CD4-positive, alpha-beta T cell treated with Interferon gamma for 1 hour (primary cell): ENCODE results near the gene SIK1.
"Not testable (repeated sequence)": the region's sequence is repeated elsewhere in the genome, so short reads cannot be mapped to it uniquely, and the experiment has no call there.

Experiments used
- DNase-seq: peaks from one replicate; pipeline ENCODE4 v3.0.0-alpha.2; 2020

SIK1 gene

DNA sequence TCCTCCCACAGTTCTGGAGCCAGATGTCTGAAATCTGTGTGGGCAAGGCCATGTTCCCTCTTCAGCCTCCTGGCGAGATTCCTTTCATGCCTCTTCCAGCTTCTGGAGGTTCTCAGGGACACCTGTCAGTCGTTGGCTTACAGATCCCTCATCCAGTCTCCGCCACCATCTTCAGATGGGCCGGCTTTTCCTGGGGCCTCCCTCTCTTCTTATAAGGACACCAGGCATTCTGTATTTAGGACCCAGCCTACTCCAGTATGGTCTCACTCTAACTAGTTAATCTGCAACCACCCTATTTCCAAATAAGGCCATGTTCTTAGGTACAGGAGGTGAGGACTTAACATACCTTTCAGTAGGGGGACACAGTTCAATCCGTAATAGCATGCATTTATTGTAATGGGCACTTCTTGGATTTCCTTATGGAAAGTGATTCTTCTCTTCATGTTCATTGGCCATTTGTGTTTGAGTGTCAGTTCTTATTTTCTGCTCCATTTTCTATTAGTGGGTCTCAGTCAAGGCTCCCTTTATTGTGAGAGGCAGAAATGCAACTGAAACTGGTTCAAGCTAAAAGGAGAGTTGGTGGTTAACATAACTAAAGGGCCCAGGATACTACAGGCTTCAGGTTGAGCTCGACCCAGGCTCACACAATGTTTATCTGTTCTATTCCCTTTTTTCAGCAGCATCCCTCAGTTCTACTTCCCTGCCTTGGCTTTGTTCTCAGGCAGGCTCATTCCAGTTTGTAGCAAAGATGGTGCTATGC lies 12.6 kb upstream of the SIK1 start:
- not testable (repeated sequence) for DNase-seq

DNA sequence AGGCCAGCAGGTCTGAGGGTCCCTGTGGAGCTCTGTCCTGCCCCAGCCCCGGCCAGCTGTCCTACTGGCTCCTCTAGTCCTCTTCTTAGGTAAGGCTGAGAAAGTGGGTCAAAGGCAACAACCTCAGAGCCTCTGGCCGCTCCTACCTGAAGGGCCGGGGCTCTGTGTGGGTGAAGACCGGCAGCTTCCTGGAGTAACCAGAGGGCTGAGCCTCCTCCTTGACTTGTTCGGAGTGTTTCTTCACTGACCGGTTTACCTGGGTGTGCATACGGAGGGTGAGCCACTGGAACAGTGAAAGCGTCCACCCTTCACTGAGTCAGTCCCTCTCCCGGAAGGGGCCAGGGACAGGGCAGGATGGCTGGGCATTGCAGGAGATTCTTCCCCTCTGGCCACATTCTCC lies 9.3 kb upstream of the SIK1 start:
- DNase-seq, result not testable (repeated sequence)

GRCh38 chr21:43433340-43434136 lies 6.6 kb upstream of the SIK1 start:
- not testable (repeated sequence) for DNase-seq

DNA sequence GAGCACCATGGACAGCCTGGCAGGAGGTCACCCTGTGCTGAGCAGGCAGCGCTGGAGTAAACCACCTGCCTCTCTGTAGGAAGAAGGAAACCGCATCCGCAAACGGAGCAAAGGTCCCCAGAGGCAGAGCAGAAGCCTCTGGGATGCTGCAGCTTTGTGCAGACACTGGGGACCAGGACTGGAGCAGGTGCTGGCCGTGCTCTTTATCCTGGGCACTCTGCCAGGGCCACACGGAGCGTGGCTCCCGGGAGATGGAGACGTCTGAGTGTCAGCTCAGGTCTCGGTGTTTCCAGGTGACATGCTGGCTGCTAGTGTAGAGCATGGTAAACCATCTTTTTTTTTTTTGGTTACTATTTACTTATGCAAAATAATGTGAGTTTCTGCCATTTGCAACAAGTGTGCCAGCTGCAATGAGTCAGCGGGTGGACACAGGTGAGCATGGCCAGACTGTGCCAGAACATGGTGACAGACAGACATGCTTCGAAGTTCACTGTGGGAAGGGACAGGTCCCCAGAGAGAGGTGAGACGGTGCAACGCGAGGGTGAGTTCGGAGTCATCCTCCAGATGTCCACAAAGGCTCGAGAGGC lies 4.0 kb upstream of the SIK1 start:
- DNase-seq, result not testable (repeated sequence)

GRCh38 chr21:43428964-43429363 lies 2.0 kb upstream of the SIK1 start:
- not testable (repeated sequence) for DNase-seq

DNA sequence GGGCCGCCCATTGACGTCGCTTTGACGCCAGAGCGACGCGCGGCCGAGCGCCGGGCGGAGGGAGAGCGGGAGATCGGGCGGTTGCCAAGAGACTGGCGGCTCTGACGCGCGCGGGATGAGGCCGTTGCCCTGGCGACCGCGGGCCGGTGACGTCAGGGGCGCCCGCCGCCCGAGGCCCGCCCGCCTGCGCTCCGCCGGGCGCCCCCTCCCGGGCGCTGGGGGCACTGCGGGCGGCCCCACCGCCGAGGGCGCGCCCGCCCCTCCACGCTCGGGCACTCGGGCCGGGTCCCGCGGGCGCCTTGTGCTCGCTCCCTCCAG lies 270 bp upstream of the SIK1 start:
- DNase-seq, result not testable (repeated sequence)

DNA sequence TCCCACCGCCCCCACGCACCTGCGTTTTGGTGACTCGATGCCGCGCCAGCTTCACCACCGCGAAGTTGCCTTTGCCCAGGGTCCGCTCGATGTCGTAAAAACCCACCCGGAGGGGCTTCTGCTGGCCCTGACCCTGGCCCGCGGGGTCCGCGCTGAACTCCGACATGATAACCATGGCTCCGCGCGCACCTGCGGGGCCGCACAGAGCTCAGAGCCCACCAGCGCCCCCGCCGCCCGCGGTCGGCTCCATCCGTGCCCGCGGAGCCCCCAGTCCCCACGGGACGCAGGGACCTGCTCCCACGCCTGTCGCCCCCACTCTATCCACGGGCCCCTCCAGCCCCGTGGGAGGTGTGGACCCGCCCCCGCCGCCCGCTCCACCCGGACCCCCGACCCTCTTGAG lies 927 bp downstream of the SIK1 start:
- not testable (repeated sequence) for DNase-seq

DNA sequence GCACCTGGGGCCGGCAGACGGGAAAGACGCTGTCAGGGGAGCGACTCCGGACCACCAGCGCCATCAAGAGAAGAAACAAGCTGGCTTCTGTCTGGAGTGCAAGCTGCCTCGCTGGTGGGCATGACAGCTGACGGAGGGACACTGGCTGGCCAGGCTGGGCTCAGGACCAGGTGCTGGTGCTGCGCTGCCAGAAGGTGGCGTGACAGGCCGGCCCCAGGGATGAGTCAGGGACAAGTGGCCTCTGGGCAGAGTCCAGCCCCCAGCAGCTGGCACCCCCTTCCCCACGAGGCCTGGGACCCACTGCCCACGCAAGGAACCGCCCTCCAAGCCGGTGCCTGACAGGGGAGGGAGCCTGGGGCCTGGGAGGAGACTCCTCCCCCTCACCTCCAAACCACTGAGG lies 7.5 kb downstream of the SIK1 start:
- DNase-seq, result not testable (repeated sequence)

DNA sequence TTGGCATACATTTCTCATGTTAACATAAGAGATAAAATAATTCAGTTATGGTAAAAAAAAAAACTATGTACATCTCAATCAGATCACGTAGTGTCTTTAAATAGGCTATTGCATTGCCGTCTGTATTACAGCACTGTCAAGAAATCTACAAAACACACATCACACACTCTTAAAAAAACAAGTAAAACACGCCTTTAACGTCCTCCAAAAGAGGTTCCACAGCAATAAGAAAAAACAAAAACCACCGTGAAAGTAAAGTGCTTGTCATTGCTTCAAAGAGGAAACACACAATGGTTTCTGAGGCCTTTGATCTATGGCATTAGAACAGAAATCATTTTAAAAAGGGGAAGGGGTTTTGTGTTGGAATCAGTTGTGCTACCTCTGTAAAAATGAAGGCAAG lies 12.4 kb downstream of the SIK1 start:
- DNase-seq, result not testable (repeated sequence)

GRCh38 chr21:43412020-43412788 lies 14.7 kb downstream of the SIK1 start:
- not testable (repeated sequence) for DNase-seq

DNA sequence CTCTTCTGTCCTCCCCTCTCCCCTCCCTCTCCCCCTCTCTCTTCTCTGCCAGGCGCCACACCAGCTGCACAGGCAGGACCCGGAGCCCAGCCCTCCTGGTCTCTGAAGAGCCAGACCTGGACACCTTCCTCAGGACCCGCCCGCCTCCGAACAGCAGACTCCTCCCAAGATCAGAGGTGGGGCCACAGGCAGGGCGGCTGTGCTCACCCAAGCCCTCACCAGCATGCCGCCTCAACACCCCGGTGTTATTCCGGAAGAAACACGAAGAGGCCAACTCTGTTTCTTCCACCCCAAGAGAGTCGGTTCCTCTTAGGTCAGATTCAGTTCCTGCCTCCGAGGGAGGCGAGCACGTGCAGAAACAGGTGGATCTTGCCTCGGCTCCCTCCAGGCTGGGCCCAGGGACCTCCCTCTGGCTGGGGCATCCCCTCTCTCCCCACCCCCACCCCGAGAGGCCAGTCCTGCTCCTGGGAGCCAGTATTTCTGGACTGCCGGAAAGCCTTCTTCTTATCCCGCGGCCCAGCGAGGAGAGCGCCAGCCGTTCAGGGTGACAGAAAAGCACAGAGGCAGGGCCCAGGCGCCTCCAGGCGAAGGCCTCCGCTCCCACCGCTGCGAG lies 16.4 kb downstream of the SIK1 start:
- DNase-seq, result not testable (repeated sequence)

- DNase-seq, result not testable (repeated sequence)
Observed at GRCh38 chr21:43407139-43407538, 19.8 kb downstream of the SIK1 start.

- not testable (repeated sequence) for DNase-seq
Observed at GRCh38 chr21:43404450-43404849, 22.5 kb downstream of the SIK1 start.

GRCh38 chr21:43403651-43404430 lies 23.1 kb downstream of the SIK1 start:
- not testable (repeated sequence) for DNase-seq

DNA sequence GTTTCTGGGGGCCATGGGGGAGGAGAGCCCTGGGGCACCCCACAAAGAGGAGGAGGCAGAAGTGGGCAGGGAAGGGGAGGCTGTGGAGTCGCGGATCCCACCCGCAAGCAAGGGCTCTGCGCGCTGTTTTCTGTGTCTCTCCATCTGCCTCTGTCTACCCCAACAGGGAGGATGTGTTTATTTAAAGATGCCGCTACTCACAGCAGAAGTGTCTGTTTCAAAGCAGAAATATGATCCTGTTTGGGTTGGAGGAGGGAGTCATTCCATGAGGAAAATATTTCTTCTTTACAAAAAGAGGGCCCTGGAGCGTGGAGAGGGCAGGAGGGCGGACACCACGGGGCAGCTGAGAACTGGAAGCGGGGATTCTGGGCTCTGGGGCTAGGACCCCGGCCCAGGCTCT lies 25.8 kb downstream of the SIK1 start:
- not testable (repeated sequence) for DNase-seq

DNA sequence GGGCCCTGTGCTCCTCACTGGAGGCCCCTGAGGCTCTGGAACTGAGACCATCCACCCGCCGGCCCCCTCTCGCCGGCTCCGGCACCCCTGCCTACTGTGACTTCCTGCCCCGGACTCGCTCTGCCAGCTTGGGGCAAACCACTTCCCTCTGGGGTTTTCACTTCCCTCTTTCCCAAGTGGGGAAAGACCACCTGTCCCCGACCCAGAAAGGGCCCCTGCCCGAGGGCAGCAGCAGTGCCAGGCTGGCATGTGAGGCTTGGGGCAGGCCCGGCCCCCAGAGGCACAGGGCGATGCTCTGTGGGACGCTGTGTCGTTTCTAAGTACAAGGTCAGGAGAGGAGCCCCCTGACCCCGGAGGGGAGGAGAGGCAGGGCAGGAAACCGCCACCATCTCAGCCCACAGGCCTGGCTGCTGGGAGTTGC lies 27.3 kb downstream of the SIK1 start:
- DNase-seq, result not testable (repeated sequence)

GRCh38 chr21:43399136-43399535 lies 27.8 kb downstream of the SIK1 start:
- DNase-seq, result not testable (repeated sequence)

- not testable (repeated sequence) for DNase-seq
Observed at GRCh38 chr21:43398533-43398932, 28.4 kb downstream of the SIK1 start.

GRCh38 chr21:43398000-43398399 lies 28.9 kb downstream of the SIK1 start:
- not testable (repeated sequence) for DNase-seq

- DNase-seq, result not testable (repeated sequence)
Observed at GRCh38 chr21:43397439-43397808, 29.5 kb downstream of the SIK1 start.

- not testable (repeated sequence) for DNase-seq
Observed at GRCh38 chr21:43396788-43397438, 30.0 kb downstream of the SIK1 start.
